H9 (cell line): ENCODE measurements around the gene USF3. TPM values are rescaled to one million over a fixed set of nuclear protein-coding genes. Genes with fewer than 3 reads are reported as not detected.

Experiments
- DNase-seq: peaks from one replicate; pipeline ENCODE4 v3.0.0-alpha.2; 2017
- H2AFZ ChIP-seq: one replicate; pipeline ENCODE4 v1.6.1; 2013; ENCODE audit warnings: mild to moderate bottlenecking, low read length, control low read depth, moderate library complexity
- H2AK5ac ChIP-seq: 2 replicates; pipeline ENCODE4 v1.6.1; 2013; ENCODE audit warnings: low read length, control low read depth, mixed read lengths; ENCODE audit not compliant: insufficient read length
- H2BK120ac ChIP-seq: one replicate; pipeline ENCODE4 v1.6.1; 2013; ENCODE audit warnings: low read depth, mild to moderate bottlenecking, low read length, control low read depth, inconsistent platforms; ENCODE audit not compliant: poor library complexity, severe bottlenecking
- H2BK12ac ChIP-seq: 2 replicates; pipeline ENCODE4 v1.6.1; 2013; ENCODE audit warnings: low read length, control low read depth, mixed read lengths, low read depth; ENCODE audit not compliant: insufficient read length
- H2BK15ac ChIP-seq: 2 replicates; pipeline ENCODE4 v1.6.1; 2013; ENCODE audit warnings: low read depth, low read length, control low read depth
- H2BK20ac ChIP-seq: one replicate; pipeline ENCODE4 v1.6.1; 2013; ENCODE audit warnings: low read depth, mild to moderate bottlenecking, low read length, control low read depth, inconsistent platforms; ENCODE audit not compliant: poor library complexity, severe bottlenecking
- H2BK5ac ChIP-seq: 2 replicates; pipeline ENCODE4 v1.6.1; 2013; ENCODE audit warnings: low read length, control low read depth, mixed read lengths; ENCODE audit not compliant: insufficient read length
- H3K14ac ChIP-seq: 2 replicates; pipeline ENCODE4 v1.6.1; 2013; ENCODE audit warnings: low read length, control low read depth; ENCODE audit not compliant: insufficient read depth
- H3K18ac ChIP-seq: 2 replicates; pipeline ENCODE4 v1.6.1; 2013; ENCODE audit warnings: low read depth, mild to moderate bottlenecking, mixed read lengths, low read length, control low read depth; ENCODE audit not compliant: insufficient read length
- H3K23ac ChIP-seq: 2 replicates; pipeline ENCODE4 v1.6.1; 2013; ENCODE audit warnings: low read length, control low read depth, mixed read lengths, low read depth; ENCODE audit not compliant: insufficient read length
- H3K23me2 ChIP-seq: 2 replicates; pipeline ENCODE4 v1.6.1; 2013; ENCODE audit warnings: low read depth, mild to moderate bottlenecking, mixed read lengths, low read length, control low read depth; ENCODE audit not compliant: insufficient read length, poor library complexity, severe bottlenecking
- H3K27ac ChIP-seq: 2 replicates; pipeline ENCODE4 v1.5.1; 2013; ENCODE audit warnings: low read length, control low read depth, mixed read lengths, low read depth; ENCODE audit not compliant: insufficient read length
- H3K27me3 ChIP-seq: 2 replicates; pipeline ENCODE4 v1.6.1; 2013; ENCODE audit warnings: low read length, control low read depth, inconsistent platforms; ENCODE audit not compliant: insufficient read depth
- H3K4ac ChIP-seq: 2 replicates; pipeline ENCODE4 v1.6.1; 2013; ENCODE audit warnings: low read depth, mild to moderate bottlenecking, control low read depth, inconsistent platforms, low read length, moderate library complexity
- H3K4me1 ChIP-seq: 2 replicates; pipeline ENCODE4 v1.6.1; 2013; ENCODE audit warnings: low read length, control low read depth, inconsistent platforms; ENCODE audit not compliant: insufficient read depth
- H3K4me2 ChIP-seq: 2 replicates; pipeline ENCODE4 v1.6.1; 2013; ENCODE audit warnings: low read length, control low read depth, mixed read lengths; ENCODE audit not compliant: insufficient read length, insufficient read depth
- H3K56ac ChIP-seq: 2 replicates; pipeline ENCODE4 v1.6.1; 2013; ENCODE audit warnings: low read depth, mild to moderate bottlenecking, mixed read lengths, low read length, control low read depth; ENCODE audit not compliant: insufficient read length
- H3K79me1 ChIP-seq: 2 replicates; pipeline ENCODE4 v1.6.1; 2013; ENCODE audit warnings: low read depth, mild to moderate bottlenecking, moderate library complexity, low read length, control low read depth, inconsistent platforms; ENCODE audit not compliant: insufficient read depth, poor library complexity, severe bottlenecking
- H3K79me2 ChIP-seq: 2 replicates; pipeline ENCODE4 v1.6.1; 2013; ENCODE audit warnings: low read length, control low read depth, inconsistent platforms; ENCODE audit not compliant: insufficient read depth
- H3K9ac ChIP-seq: 2 replicates; pipeline ENCODE4 v1.6.1; 2013; ENCODE audit warnings: low read length, control low read depth, mixed read lengths; ENCODE audit not compliant: insufficient read length; ENCODE audit errors: extremely low read depth
- H3K9me3 ChIP-seq: one replicate; pipeline ENCODE4 v1.6.1; 2013; ENCODE audit warnings: low read depth, low read length, inconsistent platforms; ENCODE audit not compliant: control insufficient read depth
- H3T11ph ChIP-seq: one replicate; pipeline ENCODE4 v1.6.1; 2013; ENCODE audit warnings: mild to moderate bottlenecking, low read length, control low read depth, inconsistent platforms
- H4K20me1 ChIP-seq: one replicate; pipeline ENCODE4 v1.6.1; 2013; ENCODE audit not compliant: control insufficient read depth, insufficient read length, insufficient read depth
- H4K5ac ChIP-seq: 2 replicates; pipeline ENCODE4 v1.6.1; 2013; ENCODE audit warnings: low read depth, mild to moderate bottlenecking, mixed read lengths, low read length, control low read depth; ENCODE audit not compliant: insufficient read length
- H4K8ac ChIP-seq: replicated peaks from 2 replicates; pipeline ENCODE4 v1.6.1; 2013; ENCODE audit warnings: low read length, control low read depth, mixed read lengths, low read depth; ENCODE audit not compliant: insufficient read length
- H4K91ac ChIP-seq: 2 replicates; pipeline ENCODE4 v1.6.1; 2013; ENCODE audit warnings: low read depth, mild to moderate bottlenecking, moderate library complexity, mixed read lengths, low read length, control low read depth; ENCODE audit not compliant: insufficient read length
- H3K27ac Mint-ChIP-seq, 3 experiments: 2 replicates in 2 of 3; 3 replicates in 1 of 3; pipeline ENCODE4 v1.8.0; 2020 to 2021; ENCODE audit warnings: mixed read lengths in 3 of 3, mild to moderate bottlenecking in 1 of 3, moderate library complexity in 1 of 3
- H3K27me3 Mint-ChIP-seq: 2 replicates; pipeline ENCODE4 v1.8.0; 2021; ENCODE audit warnings: low read depth, mild to moderate bottlenecking, moderate library complexity, mixed read lengths
- H3K36me3 Mint-ChIP-seq, 3 experiments: 2 replicates in 2 of 3; 3 replicates in 1 of 3; pipeline ENCODE4 v1.8.0; 2020 to 2021; ENCODE audit warnings: low read depth in 3 of 3, mixed read lengths in 3 of 3; ENCODE audit not compliant: insufficient read depth in 1 of 3
- H3K4me1 Mint-ChIP-seq, 2 experiments: 2 replicates each; pipeline ENCODE4 v1.8.0; 2020; ENCODE audit warnings: mixed read lengths in 2 of 2
- H3K4me3 Mint-ChIP-seq, 2 experiments: 2 replicates in 1 of 2; 3 replicates in 1 of 2; pipeline ENCODE4 v1.8.0; 2020 to 2021; ENCODE audit warnings: mild to moderate bottlenecking in 2 of 2, mixed read lengths in 2 of 2, moderate library complexity in 1 of 2
- H3K9me3 Mint-ChIP-seq, 2 experiments: 2 replicates in 1 of 2; 3 replicates in 1 of 2; pipeline ENCODE4 v1.8.0; 2020; ENCODE audit warnings: mild to moderate bottlenecking in 2 of 2, mixed read lengths in 2 of 2, moderate library complexity in 1 of 2
- WGBS: extraction: QIAGEN DNeasy Blood & Tissue Kit; methylation state at CpG from one replicate; pipeline ENCODE4 v1.1.7; 2013; ENCODE audit warnings: missing lambda C conversion rate, low lambda C conversion rate, mixed read lengths; ENCODE audit not compliant: insufficient read length; ENCODE audit errors: extremely low coverage; 5-methylcytosine and 5-hydroxymethylcytosine counted together
- total RNA-seq: library from RNA; stranded (reverse); gene quantifications from 2 replicates; pipeline ENCODE4 v1.2.1, GENCODE V29; 2021
- TF ChIP-seq, protein P1 (sequence below): fragments of 200-600 bp; sonication (generic); conservative IDR thresholded peaks from 3 replicates; pipeline ENCODE4 v1.8.0; 2021; ENCODE audit warnings: antibody characterized with exemption, mild to moderate bottlenecking

USF3 gene
- total RNA-seq, 1 experiment from 2014 or later = 13.8 TPM

DNA sequence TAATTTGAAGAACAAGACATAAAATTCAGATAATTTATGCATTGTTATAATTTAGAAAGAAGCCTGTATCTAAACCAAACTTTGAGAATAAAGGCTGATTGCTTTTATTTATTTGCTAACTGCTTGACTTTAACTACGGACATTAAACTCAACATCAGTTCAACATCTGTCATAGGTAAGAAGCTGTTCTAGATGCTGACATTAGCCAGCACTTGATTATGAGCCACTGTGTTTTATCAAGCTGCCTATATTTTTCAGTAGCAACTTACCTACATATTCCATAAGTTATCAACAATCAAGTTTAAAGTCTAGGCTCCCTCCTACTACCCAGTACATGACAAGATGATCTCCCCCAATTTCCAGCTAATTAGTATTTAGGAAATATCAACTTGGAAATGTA lies 42.1 kb downstream of the USF3 start:
- Histone ChIP-seq H3K9me3 (no peaks in the 10 kb centered on the region), H2BK20ac (no peak overlapping the region), H3K23me2 (no peaks in the 10 kb centered on the region), H3K18ac (no peak overlapping the region), H3K23ac (no peak overlapping the region), H3K56ac (no peak overlapping the region), H3K9ac (no peak overlapping the region), H4K91ac (no peak overlapping the region), H3K27ac (no peak overlapping the region), H2BK120ac (no peak overlapping the region), H3K79me1 (no peaks in the 10 kb centered on the region), H3K79me2 (no peaks in the 10 kb centered on the region), H2BK15ac (no peak overlapping the region), H3K4me2 (no peak overlapping the region), H4K8ac (no peak overlapping the region), H3K27me3 (no peaks in the 10 kb centered on the region), H2AFZ (no peak overlapping the region), H2AK5ac (no peak overlapping the region), H3K4ac (no peak overlapping the region), H4K20me1 (no peaks in the 10 kb centered on the region), H3K4me1 (no peaks in the 10 kb centered on the region), H2BK12ac (no peak overlapping the region), H4K5ac (no peak overlapping the region), H2BK5ac (no peak overlapping the region), H3T11ph (no peak overlapping the region), H3K14ac (no peak overlapping the region)
- no peak for DNase-seq
- Mint-ChIP-seq H3K4me1 (no peaks in the 10 kb centered on the region), H3K9me3 (no peaks in the 10 kb centered on the region), H3K27ac (no peak overlapping the region), H3K36me3 (peaks cover 2 to 22% (median 11%) of the 10 kb centered on the region in 3 experiments; a peak in 6 of 7 replicates), H3K27me3 (no peaks in the 10 kb centered on the region), H3K4me3 (no peak overlapping the region)
- no CpG with 5 or more reads among the region's 1 CpG for WGBS
- TF ChIP-seq, protein P1, sequence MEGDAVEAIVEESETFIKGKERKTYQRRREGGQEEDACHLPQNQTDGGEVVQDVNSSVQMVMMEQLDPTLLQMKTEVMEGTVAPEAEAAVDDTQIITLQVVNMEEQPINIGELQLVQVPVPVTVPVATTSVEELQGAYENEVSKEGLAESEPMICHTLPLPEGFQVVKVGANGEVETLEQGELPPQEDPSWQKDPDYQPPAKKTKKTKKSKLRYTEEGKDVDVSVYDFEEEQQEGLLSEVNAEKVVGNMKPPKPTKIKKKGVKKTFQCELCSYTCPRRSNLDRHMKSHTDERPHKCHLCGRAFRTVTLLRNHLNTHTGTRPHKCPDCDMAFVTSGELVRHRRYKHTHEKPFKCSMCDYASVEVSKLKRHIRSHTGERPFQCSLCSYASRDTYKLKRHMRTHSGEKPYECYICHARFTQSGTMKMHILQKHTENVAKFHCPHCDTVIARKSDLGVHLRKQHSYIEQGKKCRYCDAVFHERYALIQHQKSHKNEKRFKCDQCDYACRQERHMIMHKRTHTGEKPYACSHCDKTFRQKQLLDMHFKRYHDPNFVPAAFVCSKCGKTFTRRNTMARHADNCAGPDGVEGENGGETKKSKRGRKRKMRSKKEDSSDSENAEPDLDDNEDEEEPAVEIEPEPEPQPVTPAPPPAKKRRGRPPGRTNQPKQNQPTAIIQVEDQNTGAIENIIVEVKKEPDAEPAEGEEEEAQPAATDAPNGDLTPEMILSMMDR = no peak
